A673 (cell line): ENCODE data around the gene MROH9. TPM values are rescaled to one million over a fixed set of nuclear protein-coding genes. Genes with fewer than 3 reads are reported as not detected.

Experiments
- BruUV-seq: library from RNA; stranded (reverse); fragments of 400-500 nt; replicated peaks from 2 replicates; lab custom pipeline; 2021; lab: Mats Ljungman, UMichigan
- CTCF ChIA-PET: fragments of 300-600 bp; sonication (Branson Sonifier 250); formaldehyde crosslinking; loops from one replicate; lab custom pipeline; 2022; ENCODE audit warnings: antibody characterized with exemption; lab: Charles Lee
- POLR2A ChIA-PET: fragments of 300-600 bp; sonication (Branson Sonifier 250); formaldehyde crosslinking; loops from one replicate; lab custom pipeline; 2022; ENCODE audit warnings: antibody characterized with exemption; ENCODE audit not compliant: low non-redundant PET; lab: Charles Lee
- DNase-seq: peaks from one replicate; pipeline ENCODE4 v3.0.0-alpha.2; 2015; ENCODE audit warnings: low spot score
- H3K27ac ChIP-seq: fragments of 200-600 bp; sonication (generic); 2 replicates; pipeline ENCODE4 v1.5.1; 2016; ENCODE audit warnings: mixed run types, low read depth, mild to moderate bottlenecking, mixed read lengths, antibody characterized with exemption, low read length; ENCODE audit not compliant: poor library complexity, severe bottlenecking
- H3K27me3 ChIP-seq: fragments of 200-600 bp; sonication (generic); replicated peaks from 2 replicates; pipeline ENCODE4 v1.6.1; 2017; ENCODE audit warnings: mixed run types, low read depth, mild to moderate bottlenecking, mixed read lengths, antibody characterized with exemption, low read length; ENCODE audit not compliant: insufficient read depth, poor library complexity
- H3K36me3 ChIP-seq: fragments of 200-600 bp; sonication (generic); 2 replicates; pipeline ENCODE4 v1.6.1; 2016; ENCODE audit warnings: mixed run types, mild to moderate bottlenecking, mixed read lengths, antibody characterized with exemption, low read length; ENCODE audit not compliant: insufficient read depth, poor library complexity, severe bottlenecking
- H3K4me1 ChIP-seq: fragments of 200-600 bp; sonication (generic); 2 replicates; pipeline ENCODE4 v1.6.1; 2017; ENCODE audit warnings: mixed run types, mild to moderate bottlenecking, mixed read lengths, antibody characterized with exemption, low read length; ENCODE audit not compliant: insufficient read depth, poor library complexity, severe bottlenecking
- H3K4me3 ChIP-seq: fragments of 200-600 bp; sonication (generic); 2 replicates; pipeline ENCODE4 v1.5.1; 2016; ENCODE audit warnings: low read depth, mixed run types, mild to moderate bottlenecking, mixed read lengths, low read length; ENCODE audit not compliant: poor library complexity, severe bottlenecking
- H3K9me3 ChIP-seq: fragments of 200-600 bp; sonication (generic); 2 replicates; pipeline ENCODE4 v1.6.1; 2016; ENCODE audit warnings: mixed run types, low read depth, mild to moderate bottlenecking, mixed read lengths, antibody characterized with exemption, low read length; ENCODE audit not compliant: poor library complexity, severe bottlenecking
- EZH2 ChIP-seq: fragments of 200-600 bp; sonication (generic); IDR thresholded peaks from 2 replicates; pipeline ENCODE4 v1.6.1; 2017; ENCODE audit warnings: borderline replicate concordance, low read depth, mild to moderate bottlenecking, mixed read lengths, antibody characterized with exemption, low read length; ENCODE audit not compliant: poor library complexity, severe bottlenecking
- intact Hi-C: fragments of 100-400 bp; cut with micrococcal nuclease; formaldehyde crosslinking; loops from one replicate; pipeline ENCODE4 v1.10.0; 2022; ENCODE audit not compliant: unreplicated experiment
- total RNA-seq: library from RNA; stranded (reverse); gene quantifications from 2 replicates; pipeline ENCODE4 v1.2.3, GENCODE V29; 2021
- TF ChIP-seq, protein P1 (sequence below): fragments of 300-800, 200-600 bp; sonication (generic); conservative IDR thresholded peaks from 2 replicates; pipeline ENCODE4 v1.5.1; 2017; ENCODE audit warnings: low read depth, mild to moderate bottlenecking, antibody characterized with exemption, low read length, moderate library complexity, mixed read lengths

MROH9 gene
- total RNA-seq, 1 experiment from 2014 or later: not detected

- Histone ChIP-seq H3K27me3 (no peaks in the 10 kb centered on the region), H3K27ac (no peak overlapping the region), H3K9me3 (no peaks in the 10 kb centered on the region), H3K36me3 (no peaks in the 10 kb centered on the region), H3K4me3 (no peak overlapping the region), H3K4me1 (no peaks in the 10 kb centered on the region)
- no TSS peak for BruUV-seq
- no peak for TF ChIP-seq EZH2
- TF ChIP-seq, protein P1, sequence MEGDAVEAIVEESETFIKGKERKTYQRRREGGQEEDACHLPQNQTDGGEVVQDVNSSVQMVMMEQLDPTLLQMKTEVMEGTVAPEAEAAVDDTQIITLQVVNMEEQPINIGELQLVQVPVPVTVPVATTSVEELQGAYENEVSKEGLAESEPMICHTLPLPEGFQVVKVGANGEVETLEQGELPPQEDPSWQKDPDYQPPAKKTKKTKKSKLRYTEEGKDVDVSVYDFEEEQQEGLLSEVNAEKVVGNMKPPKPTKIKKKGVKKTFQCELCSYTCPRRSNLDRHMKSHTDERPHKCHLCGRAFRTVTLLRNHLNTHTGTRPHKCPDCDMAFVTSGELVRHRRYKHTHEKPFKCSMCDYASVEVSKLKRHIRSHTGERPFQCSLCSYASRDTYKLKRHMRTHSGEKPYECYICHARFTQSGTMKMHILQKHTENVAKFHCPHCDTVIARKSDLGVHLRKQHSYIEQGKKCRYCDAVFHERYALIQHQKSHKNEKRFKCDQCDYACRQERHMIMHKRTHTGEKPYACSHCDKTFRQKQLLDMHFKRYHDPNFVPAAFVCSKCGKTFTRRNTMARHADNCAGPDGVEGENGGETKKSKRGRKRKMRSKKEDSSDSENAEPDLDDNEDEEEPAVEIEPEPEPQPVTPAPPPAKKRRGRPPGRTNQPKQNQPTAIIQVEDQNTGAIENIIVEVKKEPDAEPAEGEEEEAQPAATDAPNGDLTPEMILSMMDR: no peak
- ChIA-PET POLR2A (no interaction called here), CTCF (interaction anchor here (0.6 kb wide), 1 partner anchor 105 kb away, joined by 10 read pairs; no protein-coding TSS in a partner anchor)
- no peak for DNase-seq
- intact Hi-C loops: loop anchor here (10.0 kb wide), 1 partner anchor 227 kb away; the partner anchor contains the start of gene FMO4
Measured at GRCh38 chr1:171087896-171088295, 152.6 kb downstream of the MROH9 start.

DNA sequence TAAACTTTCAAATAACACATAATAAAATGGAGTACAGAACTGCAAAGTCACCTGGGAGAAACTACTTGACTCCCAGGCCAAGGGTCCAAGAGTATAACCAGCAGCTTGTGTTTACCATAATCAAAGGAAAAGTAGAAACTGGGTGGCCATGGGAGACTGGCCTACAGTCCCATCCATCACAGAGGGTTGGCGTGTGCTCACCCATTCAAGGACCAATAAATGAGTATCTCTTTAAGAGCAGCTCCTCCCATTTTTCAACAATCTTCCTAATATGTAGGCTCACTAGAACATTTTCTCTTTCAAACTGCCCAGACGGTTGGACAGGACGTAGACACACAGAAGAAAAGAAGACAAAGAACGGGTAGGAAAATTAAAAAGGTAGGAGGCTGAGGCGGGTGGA lies 155.3 kb downstream of the MROH9 start, which contains the start of gene FMO3:
TSS of gene FMO3 (plus strand) at position 302 of the 400 bp plus-strand sequence. CDS start 1,754 bp downstream, outside the sequence.
- no peaks in the 10 kb centered on the region for H3K27me3 ChIP-seq
- no peak within 1 kb of the TSS for H3K27ac ChIP-seq
- TF ChIP-seq, protein P1: no peak
- no peak for TF ChIP-seq EZH2
- CTCF ChIA-PET: no interaction called here
- intact Hi-C loops: no loop called here
- BruUV-seq: no TSS peak
- H3K4me1 ChIP-seq: no peaks in the 10 kb centered on the region
- no peaks in the 10 kb centered on the region for H3K9me3 ChIP-seq
- H3K4me3 ChIP-seq: no peak within 1 kb of the TSS
- DNase-seq: no peak
- POLR2A ChIA-PET: no interaction called here
- no peaks in the 10 kb centered on the region for H3K36me3 ChIP-seq

DNA sequence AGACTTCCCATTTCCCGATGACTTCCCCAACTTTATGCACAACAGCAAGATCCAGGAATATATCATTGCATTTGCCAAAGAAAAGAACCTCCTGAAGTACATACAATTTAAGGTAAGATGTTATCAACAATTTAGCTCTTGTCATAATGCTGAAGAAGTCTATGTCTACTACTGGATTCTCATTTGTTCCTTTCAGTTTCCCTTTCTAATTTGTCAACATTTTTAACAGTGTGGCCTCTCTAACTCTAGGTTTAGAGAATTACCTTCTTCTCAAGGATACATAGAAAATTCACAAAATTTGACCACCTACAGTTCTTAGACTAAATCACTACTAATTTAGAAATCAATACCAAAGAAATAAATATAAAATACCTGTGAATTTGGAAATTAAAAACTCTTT lies 168.5 kb downstream of the MROH9 start:
- no peak for TF ChIP-seq EZH2
- TF ChIP-seq, protein P1: no peak
- DNase-seq: no peak
- Histone ChIP-seq H3K27ac (no peak overlapping the region), H3K9me3 (no peaks in the 10 kb centered on the region), H3K4me3 (no peak overlapping the region), H3K27me3 (no peaks in the 10 kb centered on the region), H3K36me3 (no peaks in the 10 kb centered on the region), H3K4me1 (no peaks in the 10 kb centered on the region)
- ChIA-PET POLR2A (no interaction called here), CTCF (no interaction called here)
- intact Hi-C loops: no loop called here
- no TSS peak for BruUV-seq
